IMR-90 (cell line): ENCODE measurements around the gene CMTM8. TPM values are rescaled to one million over a fixed set of nuclear protein-coding genes. Genes with fewer than 3 reads are reported as not detected.

Experiments used
- ATAC-seq: fragments of 200-7000 bp; cut with Tn5 transposase; 2 replicates; pipeline ENCODE4 v1.9.1; 2020; ENCODE audit warnings: low read depth, mild to moderate bottlenecking, moderate library complexity
- BruUV-seq: library from RNA; stranded (reverse); fragments of 400-500 nt; replicated peaks from 2 replicates; lab custom pipeline; 2021; lab: Mats Ljungman, UMichigan
- CTCF ChIA-PET: fragments of 300-600 bp; formaldehyde crosslinking; extraction: SDS; loops from one replicate; lab custom pipeline; 2021; ENCODE audit warnings: antibody characterized with exemption; lab: Yijun Ruan, JAX
- POLR2A ChIA-PET: fragments of 300-600 bp; sonication (Branson Sonifier 250); formaldehyde crosslinking; loops from one replicate; lab custom pipeline; 2022; ENCODE audit warnings: antibody characterized with exemption; ENCODE audit not compliant: unreplicated experiment; lab: Charles Lee
- DNase-seq: peaks from one replicate; pipeline ENCODE4 v3.0.0; 2013
- H2AFZ ChIP-seq: replicated peaks from 2 replicates; pipeline ENCODE3; 2013; ENCODE audit warnings: low read length, mild to moderate bottlenecking; ENCODE audit not compliant: poor library complexity
- H2AK5ac ChIP-seq: 2 replicates; pipeline ENCODE4 v1.6.1; 2013; ENCODE audit warnings: low read depth, low read length, inconsistent platforms
- H2AK9ac ChIP-seq: replicated peaks from 2 replicates; pipeline ENCODE3; 2013; ENCODE audit warnings: mild to moderate bottlenecking, low read depth, low read length, moderate library complexity; ENCODE audit not compliant: poor library complexity
- H2BK120ac ChIP-seq: 2 replicates; pipeline ENCODE4 v1.6.1; 2013; ENCODE audit warnings: low read depth, low read length, inconsistent platforms
- H2BK15ac ChIP-seq: 3 replicates; pipeline ENCODE4 v1.6.1; 2013; ENCODE audit warnings: low read depth, low read length, inconsistent platforms
- H2BK20ac ChIP-seq: 2 replicates; pipeline ENCODE4 v1.6.1; 2013; ENCODE audit warnings: low read depth, mild to moderate bottlenecking, inconsistent platforms, low read length, moderate library complexity
- H2BK5ac ChIP-seq: 2 replicates; pipeline ENCODE4 v1.6.1; 2013; ENCODE audit warnings: mild to moderate bottlenecking, low read depth, low read length, inconsistent platforms; ENCODE audit not compliant: poor library complexity, severe bottlenecking
- H3K14ac ChIP-seq: replicated peaks from 2 replicates; pipeline ENCODE4 v1.6.1; 2013; ENCODE audit warnings: low read depth, low read length, inconsistent platforms
- H3K18ac ChIP-seq: 2 replicates; pipeline ENCODE4 v1.6.1; 2013; ENCODE audit warnings: low read depth, low read length, control low read depth
- H3K23ac ChIP-seq: 2 replicates; pipeline ENCODE4 v1.6.1; 2013; ENCODE audit warnings: low read depth, low read length, inconsistent platforms
- H3K27ac ChIP-seq: 2 replicates; pipeline ENCODE4 v1.5.1; 2013; ENCODE audit warnings: mild to moderate bottlenecking, control low read depth, low read length; ENCODE audit not compliant: insufficient read depth
- H3K27me3 ChIP-seq: 2 replicates; pipeline ENCODE4 v1.6.1; 2013; ENCODE audit warnings: low read length; ENCODE audit not compliant: control insufficient read depth, insufficient read depth
- H3K36me3 ChIP-seq: 2 replicates; pipeline ENCODE4 v1.6.1; 2013; ENCODE audit warnings: low read length, mixed read lengths; ENCODE audit not compliant: control insufficient read depth, insufficient read depth
- H3K4ac ChIP-seq: 2 replicates; pipeline ENCODE4 v1.6.1; 2013; ENCODE audit warnings: low read depth, low read length, inconsistent platforms
- H3K4me1 ChIP-seq: 2 replicates; pipeline ENCODE4 v1.6.1; 2013; ENCODE audit warnings: low read length, mixed read lengths; ENCODE audit not compliant: control insufficient read depth, insufficient read depth
- H3K4me2 ChIP-seq: 2 replicates; pipeline ENCODE4 v1.6.1; 2013; ENCODE audit warnings: low read depth, mild to moderate bottlenecking, control low read depth, low read length, moderate library complexity
- H3K4me3 ChIP-seq: 2 replicates; pipeline ENCODE4 v1.5.1; 2013; ENCODE audit warnings: low read depth, mild to moderate bottlenecking, control low read depth, low read length, moderate library complexity; ENCODE audit not compliant: insufficient read depth
- H3K56ac ChIP-seq: 2 replicates; pipeline ENCODE4 v1.6.1; 2013; ENCODE audit warnings: low read length, inconsistent platforms; ENCODE audit not compliant: insufficient read depth; ENCODE audit errors: extremely low read depth
- H3K79me1 ChIP-seq, 2 experiments: 2 replicates each; pipeline ENCODE4 v1.6.1; 2013; ENCODE audit warnings: low read length in 2 of 2, inconsistent platforms in 1 of 2, low read depth in 1 of 2
- H3K9ac ChIP-seq: 2 replicates; pipeline ENCODE4 v1.6.1; 2013; ENCODE audit warnings: low read depth, low read length, control low read depth
- H3K9me1 ChIP-seq: 2 replicates; pipeline ENCODE4 v1.6.1; 2013; ENCODE audit warnings: low read length, inconsistent platforms; ENCODE audit not compliant: insufficient read depth
- H3K9me3 ChIP-seq: 2 replicates; pipeline ENCODE4 v1.6.1; 2013; ENCODE audit warnings: low read length; ENCODE audit not compliant: control insufficient read depth, insufficient read depth
- H4K20me1 ChIP-seq: 2 replicates; pipeline ENCODE4 v1.6.1; 2013; ENCODE audit warnings: low read length, inconsistent platforms; ENCODE audit not compliant: insufficient read depth
- H4K5ac ChIP-seq: 2 replicates; pipeline ENCODE4 v1.6.1; 2013; ENCODE audit warnings: mild to moderate bottlenecking, low read depth, low read length, control low read depth
- H4K8ac ChIP-seq, 2 experiments: 2 replicates each; pipeline ENCODE4 v1.6.1; 2013; ENCODE audit warnings: low read depth in 2 of 2, low read length in 2 of 2, control low read depth in 1 of 2, inconsistent platforms in 1 of 2
- H4K91ac ChIP-seq: 2 replicates; pipeline ENCODE4 v1.6.1; 2013; ENCODE audit warnings: low read depth, low read length, inconsistent platforms; ENCODE audit not compliant: insufficient read depth
- POLR2A ChIP-seq: IDR thresholded peaks from 2 replicates; pipeline ENCODE4 v1.6.1; 2012; ENCODE audit warnings: mild to moderate bottlenecking, low read depth, low read length
- RCOR1 ChIP-seq: IDR thresholded peaks from 2 replicates; pipeline ENCODE4 v1.6.1; 2012; ENCODE audit warnings: mild to moderate bottlenecking, low read length, improper control_type of control experiment; ENCODE audit not compliant: insufficient replicate concordance
- SMC3 ChIP-seq: fragments of 150-350 bp; IDR thresholded peaks from 2 replicates; pipeline ENCODE4 v1.6.1; 2016; ENCODE audit warnings: low read depth, mild to moderate bottlenecking, antibody characterized with exemption, low read length, moderate library complexity
- WGBS, 2 experiments: methylation state at CpG; one replicate each; pipeline versions ENCODE4 v1.1.5 to v1.1.7; 2013; ENCODE audit warnings: missing lambda C conversion rate in 2 of 2; ENCODE audit not compliant: insufficient read length in 1 of 2; ENCODE audit errors: extremely low coverage in 2 of 2; 5-methylcytosine and 5-hydroxymethylcytosine counted together
- dilution Hi-C: fragments of 300-500 bp; cut with HindIII; formaldehyde crosslinking; loops from one replicate; pipeline ENCODE4 v1.14.3; 2018; ENCODE audit warnings: low sequenced_read_pairs; ENCODE audit not compliant: unreplicated experiment
- in situ Hi-C: fragments of 300-500 bp; cut with MboI; formaldehyde crosslinking; loops from 3 replicates; pipeline ENCODE4 v1.14.3; 2019; ENCODE audit warnings: low sequenced_read_pairs, inconsistent platforms, mixed read lengths
- intact Hi-C: fragments of 100-400 bp; cut with micrococcal nuclease; formaldehyde crosslinking; loops from 2 replicates; pipeline ENCODE4 v1.10.0; 2022
- polyA plus RNA-seq, 3 experiments: library from polyadenylated mRNA; depleted of rRNA; stranded (reverse); fragments of >200 nt; gene quantifications; 2 replicates each; pipeline ENCODE4 v1.2.3, GENCODE V29; 2012; ENCODE audit warnings: low replicate concordance in 1 of 3
- total RNA-seq: library from RNA; depleted of rRNA; stranded (reverse); fragments of >200 nt; gene quantifications from 2 replicates; pipeline ENCODE4 v1.2.3, GENCODE V29; 2012
- TF ChIP-seq, protein P1 (sequence below): fragments of 150-350 bp; IDR thresholded peaks from 2 replicates; pipeline ENCODE4 v1.6.1; 2017; ENCODE audit warnings: mild to moderate bottlenecking, antibody characterized with exemption, low read length, low read depth

Gene CMTM8
- total and polyA plus RNA-seq, 2 of the 4 experiments (the other 2 are of a cell fraction) = 0.15 TPM; not detected in 1

DNA sequence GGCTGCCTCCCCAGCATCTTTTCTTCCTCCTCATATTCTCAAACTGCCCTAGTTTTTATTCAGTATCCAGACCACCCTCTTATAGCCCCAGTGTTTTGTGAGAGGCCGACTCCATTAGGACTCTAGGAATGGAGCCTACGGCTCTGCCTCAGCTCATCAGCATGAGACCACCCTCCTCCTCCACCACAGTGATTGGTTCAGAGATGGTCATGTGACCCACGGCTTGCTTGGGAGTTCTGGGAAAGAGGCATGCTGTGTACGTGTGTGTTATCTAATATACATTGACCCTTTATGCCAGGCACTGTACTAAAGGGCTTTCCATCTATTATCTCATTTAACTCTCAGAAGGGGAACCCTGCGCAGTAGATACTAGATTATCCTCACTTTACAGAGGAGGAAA is 135.4 kb downstream of the CMTM8 start:
- peaks cover 3% of the 10 kb centered on the region for H3K27me3 ChIP-seq
- WGBS, 2 experiments = no CpG with 5 or more reads among the region's 5 CpGs
- H4K91ac ChIP-seq = no peak overlapping the region
- H4K8ac ChIP-seq = no peak overlapping the region
- H2BK15ac ChIP-seq = no peak overlapping the region
- H3K4me3 ChIP-seq = no peak overlapping the region
- dilution Hi-C loops (no loop called here), in situ Hi-C loops (no loop called here), intact Hi-C loops (no loop called here)
- H3K18ac ChIP-seq = no peak overlapping the region
- no peak for TF ChIP-seq RCOR1
- TF ChIP-seq, protein P1, sequence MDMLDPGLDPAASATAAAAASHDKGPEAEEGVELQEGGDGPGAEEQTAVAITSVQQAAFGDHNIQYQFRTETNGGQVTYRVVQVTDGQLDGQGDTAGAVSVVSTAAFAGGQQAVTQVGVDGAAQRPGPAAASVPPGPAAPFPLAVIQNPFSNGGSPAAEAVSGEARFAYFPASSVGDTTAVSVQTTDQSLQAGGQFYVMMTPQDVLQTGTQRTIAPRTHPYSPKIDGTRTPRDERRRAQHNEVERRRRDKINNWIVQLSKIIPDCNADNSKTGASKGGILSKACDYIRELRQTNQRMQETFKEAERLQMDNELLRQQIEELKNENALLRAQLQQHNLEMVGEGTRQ = 0 out of 2 replicates have a peak, but pooled peaks have one; percentile 3
- TF ChIP-seq SMC3 = no peak
- TF ChIP-seq POLR2A = no peak
- H3K9me3 ChIP-seq = no peaks in the 10 kb centered on the region
- CTCF ChIA-PET = interaction anchor here (2.0 kb wide), 1 partner anchor 94 kb away, joined by 13 read pairs; no protein-coding TSS in a partner anchor
- H2BK5ac ChIP-seq = no peak overlapping the region
- no peak overlapping the region for H2AK9ac ChIP-seq
- DNase-seq (no peak), ATAC-seq (no peak)
- POLR2A ChIA-PET = no interaction called here
- no peak overlapping the region for H3K9ac ChIP-seq
- no peak overlapping the region for H4K5ac ChIP-seq
- no peak overlapping the region for H3K56ac ChIP-seq
- no peak overlapping the region for H3K4ac ChIP-seq
- no peak overlapping the region for H2BK120ac ChIP-seq
- H3K36me3 ChIP-seq = no peaks in the 10 kb centered on the region
- H3K23ac ChIP-seq = no peak overlapping the region
- no peak overlapping the region for H2AFZ ChIP-seq
- no peaks in the 10 kb centered on the region for H3K79me1 ChIP-seq
- H3K4me2 ChIP-seq = no peak overlapping the region
- no peaks in the 10 kb centered on the region for H4K20me1 ChIP-seq
- H2AK5ac ChIP-seq = no peak overlapping the region
- no peak overlapping the region for H3K14ac ChIP-seq
- BruUV-seq = no TSS peak
- no peaks in the 10 kb centered on the region for H3K9me1 ChIP-seq
- H3K4me1 ChIP-seq = no peaks in the 10 kb centered on the region; the same call in 1 of the 2 replicates
- no peak overlapping the region for H3K27ac ChIP-seq
- no peak overlapping the region for H2BK20ac ChIP-seq
